ENCODE results near the gene THSD1.

The THSD1 gene

DNA sequence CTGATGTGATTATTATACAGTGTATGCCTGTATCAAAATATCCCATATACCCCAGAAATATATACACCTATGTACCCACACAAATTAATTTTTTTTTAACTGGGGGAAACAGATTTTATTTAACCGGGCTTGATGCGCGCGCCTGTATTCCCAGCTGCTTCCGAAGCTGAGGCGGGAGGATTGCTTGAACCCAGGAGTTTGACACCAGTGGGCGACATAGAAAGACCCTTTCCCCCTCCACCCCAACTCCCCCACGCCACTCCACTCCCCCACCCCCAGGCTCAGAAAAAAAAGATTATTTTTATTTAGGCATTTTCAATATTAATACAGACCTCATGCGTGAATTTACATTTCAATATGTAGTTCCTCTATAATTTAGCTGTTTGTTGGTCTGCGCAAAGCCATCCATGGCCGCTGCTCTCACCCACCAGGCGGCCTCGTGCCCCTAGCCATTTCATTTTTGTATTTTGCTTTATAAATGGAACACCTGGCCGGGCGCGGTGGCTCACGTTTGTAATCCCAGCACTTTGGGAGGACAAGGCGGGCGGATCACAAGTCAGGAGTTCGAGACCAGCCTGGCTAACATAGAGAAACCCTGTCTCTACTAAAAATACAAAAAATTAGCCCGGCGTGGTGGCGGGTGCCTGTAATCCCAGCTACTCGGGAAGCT is 45.3 kb upstream of the THSD1 start:
- H3K9me3 ChIP-seq (ENCODE audit: control insufficient read depth, insufficient read depth, low read depth, low read length), result no peaks in the 10 kb centered on the region
- no peak for TF ChIP-seq SCRT2 (tag by site-specific recombination; IDR thresholded peaks at IDR 0.05)
- TF ChIP-seq ZNF544 (tag by site-specific recombination; IDR thresholded peaks at IDR 0.05), result no peak
- no peak for TF ChIP-seq SALL2 (tag by site-specific recombination; IDR thresholded peaks at IDR 0.05; ENCODE audit: borderline replicate concordance)
- TF ChIP-seq ZBTB44 (tag by site-specific recombination; IDR thresholded peaks at IDR 0.05), result no peak
- TF ChIP-seq ZNF701 (tag by site-specific recombination; IDR thresholded peaks at IDR 0.05), result no peak
- TF ChIP-seq, protein P1, sequence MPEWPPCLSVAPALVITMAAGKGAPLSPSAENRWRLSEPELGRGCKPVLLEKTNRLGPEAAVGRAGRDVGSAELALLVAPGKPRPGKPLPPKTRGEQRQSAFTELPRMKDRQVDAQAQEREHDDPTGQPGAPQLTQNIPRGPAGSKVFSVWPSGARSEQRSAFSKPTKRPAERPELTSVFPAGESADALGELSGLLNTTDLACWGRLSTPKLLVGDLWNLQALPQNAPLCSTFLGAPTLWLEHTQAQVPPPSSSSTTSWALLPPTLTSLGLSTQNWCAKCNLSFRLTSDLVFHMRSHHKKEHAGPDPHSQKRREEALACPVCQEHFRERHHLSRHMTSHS (tag by site-specific recombination; IDR thresholded peaks at IDR 0.05), result no peak
- no peak for TF ChIP-seq ZNF843 (tag by site-specific recombination; IDR thresholded peaks at IDR 0.05)
- no peak for TF ChIP-seq MEIS1 (CRISPR knock-in tag; IDR thresholded peaks at IDR 0.05; ENCODE audit: borderline replicate concordance)
- TF ChIP-seq ZNF747 (tag by site-specific recombination; IDR thresholded peaks at IDR 0.05), result no peak
- TF ChIP-seq ZSCAN5A (tag by site-specific recombination; IDR thresholded peaks at IDR 0.05), result no peak
- no peak for TF ChIP-seq ZNF830 (tag by site-specific recombination; IDR thresholded peaks at IDR 0.05; ENCODE audit: low read depth)
- TF ChIP-seq, protein P2, sequence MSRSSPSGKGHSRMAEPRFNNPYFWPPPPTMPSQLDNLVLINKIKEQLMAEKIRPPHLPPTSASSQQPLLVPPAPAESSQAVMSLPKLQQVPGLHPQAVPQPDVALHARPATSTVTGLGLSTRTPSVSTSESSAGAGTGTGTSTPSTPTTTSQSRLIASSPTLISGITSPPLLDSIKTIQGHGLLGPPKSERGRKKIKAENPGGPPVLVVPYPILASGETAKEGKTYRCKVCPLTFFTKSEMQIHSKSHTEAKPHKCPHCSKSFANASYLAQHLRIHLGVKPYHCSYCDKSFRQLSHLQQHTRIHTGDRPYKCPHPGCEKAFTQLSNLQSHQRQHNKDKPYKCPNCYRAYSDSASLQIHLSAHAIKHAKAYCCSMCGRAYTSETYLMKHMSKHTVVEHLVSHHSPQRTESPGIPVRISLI (tag by site-specific recombination; IDR thresholded peaks at IDR 0.05), result no peak
- TF ChIP-seq ZSCAN23 (tag by site-specific recombination; IDR thresholded peaks at IDR 0.05), result no peak
- no peak for TF ChIP-seq ZNF558 (tag by site-specific recombination; IDR thresholded peaks at IDR 0.05)
- no peak for TF ChIP-seq ZNF155 (tag by site-specific recombination; IDR thresholded peaks at IDR 0.05)
- TF ChIP-seq, protein P3, sequence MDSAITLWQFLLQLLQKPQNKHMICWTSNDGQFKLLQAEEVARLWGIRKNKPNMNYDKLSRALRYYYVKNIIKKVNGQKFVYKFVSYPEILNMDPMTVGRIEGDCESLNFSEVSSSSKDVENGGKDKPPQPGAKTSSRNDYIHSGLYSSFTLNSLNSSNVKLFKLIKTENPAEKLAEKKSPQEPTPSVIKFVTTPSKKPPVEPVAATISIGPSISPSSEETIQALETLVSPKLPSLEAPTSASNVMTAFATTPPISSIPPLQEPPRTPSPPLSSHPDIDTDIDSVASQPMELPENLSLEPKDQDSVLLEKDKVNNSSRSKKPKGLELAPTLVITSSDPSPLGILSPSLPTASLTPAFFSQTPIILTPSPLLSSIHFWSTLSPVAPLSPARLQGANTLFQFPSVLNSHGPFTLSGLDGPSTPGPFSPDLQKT (IDR thresholded peaks at IDR 0.05; ENCODE audit: borderline replicate concordance, low read depth, low read length), result no peak
- TF ChIP-seq ZNF24 (tag by site-specific recombination; IDR thresholded peaks at IDR 0.05), result no peak
- no peak for TF ChIP-seq GLIS2 (tag by site-specific recombination; IDR thresholded peaks at IDR 0.05)
- no peak overlapping the region for H3K27ac ChIP-seq (ENCODE audit: extremely low read depth, low read depth, low read length)
- peaks cover 0 to 3% of the 10 kb centered on the region in 2 experiments; a peak in 2 of 3 replicates for H3K36me3 ChIP-seq (ENCODE audit: control insufficient read depth in 2 of 2, insufficient read depth in 1 of 2, low read length in 2 of 2)
- POLR2A ChIA-PET, result interaction anchor here (0.5 to 1.4 kb wide), 6 partner anchors 24 to 442 kb away, joined by 3 to 5 read pairs (median 4); partner anchors contain the start of gene ALG11
- CTCF ChIA-PET, result interaction anchor here (0.5 to 3.8 kb wide), 37 partner anchors 8 to 1026 kb away, joined by 3 to 20 read pairs (median 4); partner anchors contain the start of genes NEK3 and NEK5
- no peak overlapping the region for H3K4me3 ChIP-seq (ENCODE audit: low read depth, low read length)
- H3K4me1 ChIP-seq (ENCODE audit: control insufficient read depth, insufficient read depth, low read length), result peaks cover 12% of the 10 kb centered on the region

- Histone ChIP-seq H3K9me3 (ENCODE audit: control insufficient read depth, insufficient read depth, low read depth, low read length) (no peaks in the 10 kb centered on the region), H3K36me3 (ENCODE audit: control insufficient read depth in 2 of 2, insufficient read depth in 1 of 2, low read length in 2 of 2) (no peaks in the 10 kb centered on the region; a peak in 1 of 3 replicates), H3K27ac (ENCODE audit: extremely low read depth, low read depth, low read length) (no peak overlapping the region), H3K4me1 (ENCODE audit: control insufficient read depth, insufficient read depth, low read length) (peaks cover 12% of the 10 kb centered on the region), H3K4me3 (ENCODE audit: low read depth, low read length) (no peak overlapping the region; the same call in 1 of the 2 replicates)
- TF ChIP-seq TRIM28 (IDR thresholded peaks at IDR 0.05; ENCODE audit: borderline replicate concordance, low read length) (no peak), ZNF600 (tag by site-specific recombination; IDR thresholded peaks at IDR 0.05) (no peak), ZNF792 (tag by site-specific recombination; IDR thresholded peaks at IDR 0.05) (no peak), ZFP69B (tag by site-specific recombination; IDR thresholded peaks at IDR 0.05) (0 out of 2 replicates have a peak, but pooled peaks have one; percentile 6), ZNF354C (tag by site-specific recombination; IDR thresholded peaks at IDR 0.05; ENCODE audit: borderline replicate concordance, low read depth) (no peak), ZNF610 (tag by site-specific recombination; IDR thresholded peaks at IDR 0.05; ENCODE audit: borderline replicate concordance) (0 out of 2 replicates have a peak, but pooled peaks have one; percentile 71), SETDB1 (IDR thresholded peaks at IDR 0.05; ENCODE audit: insufficient read length, low read length) (peak; percentile 17), ZNF394 (tag by site-specific recombination; IDR thresholded peaks at IDR 0.05; ENCODE audit: borderline replicate concordance) (peak; percentile 25; the same call in 1 of the 2 replicates), ZNF132 (tag by site-specific recombination; IDR thresholded peaks at IDR 0.05; ENCODE audit: borderline replicate concordance) (no peak), SP7 (tag by site-specific recombination; IDR thresholded peaks at IDR 0.05) (peak; percentile 38; the same call in 1 of the 2 replicates)
- POLR2A ChIA-PET, result interaction anchor here (0.5 to 1.4 kb wide), 6 partner anchors 24 to 441 kb away, joined by 3 to 5 read pairs (median 4); partner anchors contain the start of gene ALG11
- CTCF ChIA-PET, result interaction anchor here (0.5 to 3.8 kb wide), 37 partner anchors 8 to 1026 kb away, joined by 3 to 20 read pairs (median 4); partner anchors contain the start of genes NEK3 and NEK5
Observed at GRCh38 chr13:52450793-52451116, 44.8 kb upstream of the THSD1 start.

All from HEK293 (cell line).